Dedifferentiated amniotic fluid mesenchymal stem cell (primary cell): ENCODE results near the gene SAG.

Source experiments
- DNase-seq: peaks from one replicate; pipeline ENCODE4 v3.0.0-alpha.2; 2016; ENCODE audit errors: extremely low spot score

SAG gene

GRCh38 chr2:233379441-233379840, 71.8 kb downstream of the SAG start:
- DNase-seq = no peak

- no peak for DNase-seq
Measured at GRCh38 chr2:233380132-233380895, 72.7 kb downstream of the SAG start.

- no peak for DNase-seq
Measured at GRCh38 chr2:233380995-233381637, 73.5 kb downstream of the SAG start.

- DNase-seq = no peak
Measured at GRCh38 chr2:233381638-233381995, 74.0 kb downstream of the SAG start.

- DNase-seq = no peak
Measured at GRCh38 chr2:233384015-233384414, 76.4 kb downstream of the SAG start.

- no peak for DNase-seq
Measured at GRCh38 chr2:233384811-233385488, 77.3 kb downstream of the SAG start.

- no peak for DNase-seq
Measured at GRCh38 chr2:233385489-233386044, 78.0 kb downstream of the SAG start.

GRCh38 chr2:233386382-233387041, 78.9 kb downstream of the SAG start:
- DNase-seq = no peak

GRCh38 chr2:233387225-233387624, 79.6 kb downstream of the SAG start:
- DNase-seq = no peak

- DNase-seq = peak; percentile 95
Measured at GRCh38 chr2:233387667-233388528, 80.3 kb downstream of the SAG start.

- DNase-seq = no peak
Measured at GRCh38 chr2:233389601-233390125, 82.0 kb downstream of the SAG start.

GRCh38 chr2:233395687-233396086, 88.1 kb downstream of the SAG start:
- DNase-seq = no peak
